HG03442 (cell line): Measurements from ENCODE around the gene SSRP1.

Experiments
- ATAC-seq: cut with Tn5 transposase; IDR thresholded peaks from one replicate; pipeline ENCODE4 v1.9.1; 2021; ENCODE audit warnings: mild to moderate bottlenecking, moderate library complexity; ENCODE audit not compliant: unreplicated experiment

Gene SSRP1

GRCh38 chr11:57320067-57320718, 15.5 kb downstream of the SSRP1 start:
- no peak for ATAC-seq

DNA sequence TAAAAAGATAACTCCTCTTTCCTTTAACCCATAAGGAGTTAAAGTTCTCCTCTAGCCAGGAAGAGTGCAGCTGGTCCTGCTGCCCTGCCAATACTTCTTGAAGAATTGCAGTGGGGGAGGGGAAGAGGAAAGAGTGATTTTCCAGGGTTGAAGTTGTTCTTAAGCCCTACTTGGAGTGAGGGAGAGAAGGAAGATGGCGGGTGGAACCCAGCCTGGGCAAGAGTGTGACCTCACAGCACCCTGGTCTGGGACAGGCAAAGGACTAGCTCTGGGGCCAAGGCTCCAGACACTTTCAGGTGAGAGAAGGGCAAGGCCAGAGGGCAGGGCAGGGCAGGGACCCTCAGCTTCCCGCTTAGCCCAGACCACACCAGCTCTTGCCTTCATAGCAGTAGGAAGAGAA, 17.5 kb downstream of the SSRP1 start:
- no peak for ATAC-seq

DNA sequence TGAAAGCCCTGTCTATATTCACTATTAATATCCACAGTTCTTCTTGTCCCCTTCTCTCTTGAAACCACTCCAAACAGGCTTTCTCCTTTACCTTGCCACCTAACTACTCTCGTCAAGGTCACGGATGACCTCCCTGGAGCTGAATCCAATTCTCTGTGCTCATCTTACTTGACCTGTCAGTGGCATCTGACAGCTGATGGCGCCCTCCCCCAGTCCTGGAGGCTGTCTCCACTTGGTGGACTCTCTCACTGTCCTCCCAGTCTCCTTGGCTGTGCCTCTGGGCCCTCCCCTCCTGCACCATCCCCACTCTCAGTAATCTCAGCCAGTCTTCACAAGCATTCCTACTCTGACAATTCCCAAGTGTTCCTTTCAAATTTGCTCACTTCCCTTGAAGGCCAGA, 19.7 kb downstream of the SSRP1 start:
- ATAC-seq = no peak

- ATAC-seq = no peak
These were observed 20.2 kb downstream of the SSRP1 start for GRCh38 chr11:57315491-57315890.

DNA sequence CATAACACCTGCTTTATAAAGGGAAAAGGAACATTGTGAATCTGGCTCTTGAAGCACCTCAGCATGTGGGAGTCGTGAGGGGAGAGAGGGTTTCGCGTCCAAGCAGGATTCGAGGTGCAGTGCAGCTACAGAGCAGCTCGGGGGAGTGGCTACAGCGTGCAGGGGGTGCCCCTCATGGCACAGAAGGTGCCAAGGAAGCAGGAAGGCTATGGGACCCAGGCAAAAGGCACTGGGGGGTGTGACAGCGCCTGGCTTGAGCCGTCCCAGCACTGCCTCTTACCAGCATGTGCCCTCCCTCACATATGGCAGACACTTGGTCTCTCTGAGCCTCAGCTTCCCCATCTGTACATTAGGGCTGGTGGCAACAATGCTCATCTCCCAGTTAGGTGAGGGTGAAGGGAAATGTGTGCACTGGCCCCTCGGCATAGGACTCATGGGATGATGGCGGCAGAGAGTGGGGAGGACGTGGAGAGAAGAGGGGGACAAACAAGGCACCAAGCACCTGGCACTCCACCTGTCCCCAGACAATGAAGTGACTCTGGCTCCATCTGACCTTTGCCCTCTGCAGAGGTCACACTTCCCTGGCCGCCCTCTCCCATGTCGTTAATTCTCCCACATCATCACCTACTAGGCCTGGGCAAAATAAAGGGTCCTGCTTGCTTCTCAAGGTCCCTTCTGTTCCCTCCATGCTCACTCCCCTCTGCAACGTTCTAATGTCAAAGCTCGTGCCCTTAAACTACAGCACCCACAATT, 21.3 kb downstream of the SSRP1 start:
- no peak for ATAC-seq

GRCh38 chr11:57313788-57314135, 21.9 kb downstream of the SSRP1 start:
- ATAC-seq = no peak

GRCh38 chr11:57313071-57313787, 22.5 kb downstream of the SSRP1 start:
- ATAC-seq = no peak

DNA sequence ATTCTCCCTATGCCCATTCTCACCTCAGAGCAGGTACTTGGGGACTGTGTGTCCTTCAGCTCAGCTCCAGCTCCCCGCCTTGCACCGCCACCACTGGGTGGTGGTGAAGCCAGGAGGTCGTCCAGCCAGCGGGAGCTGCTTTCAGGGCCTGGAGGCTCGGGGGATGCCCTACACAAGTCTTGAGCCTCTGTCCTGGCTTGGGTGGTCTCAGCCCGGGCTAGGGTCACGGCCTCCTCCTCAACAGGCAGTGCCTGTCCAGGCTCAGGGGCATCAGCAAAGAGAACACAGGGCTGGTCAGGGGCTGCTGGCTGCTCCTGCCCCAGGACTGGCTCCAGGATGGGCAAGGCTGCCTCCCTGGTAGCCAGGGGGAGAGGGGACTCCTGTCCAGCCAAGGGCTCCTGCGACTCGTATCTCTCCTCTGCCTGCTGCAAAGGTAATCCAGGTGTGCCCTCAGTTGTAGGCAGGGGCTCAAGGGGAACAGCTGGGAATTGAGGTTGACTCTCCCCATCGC, 23.1 kb downstream of the SSRP1 start:
- ATAC-seq = no peak

GRCh38 chr11:57311109-57311936, 24.4 kb downstream of the SSRP1 start:
- peak; percentile 96 for ATAC-seq

GRCh38 chr11:57310630-57311086, 25.0 kb downstream of the SSRP1 start:
- ATAC-seq = no peak

- no peak for ATAC-seq
These were observed 25.6 kb downstream of the SSRP1 start for GRCh38 chr11:57310091-57310490.

DNA sequence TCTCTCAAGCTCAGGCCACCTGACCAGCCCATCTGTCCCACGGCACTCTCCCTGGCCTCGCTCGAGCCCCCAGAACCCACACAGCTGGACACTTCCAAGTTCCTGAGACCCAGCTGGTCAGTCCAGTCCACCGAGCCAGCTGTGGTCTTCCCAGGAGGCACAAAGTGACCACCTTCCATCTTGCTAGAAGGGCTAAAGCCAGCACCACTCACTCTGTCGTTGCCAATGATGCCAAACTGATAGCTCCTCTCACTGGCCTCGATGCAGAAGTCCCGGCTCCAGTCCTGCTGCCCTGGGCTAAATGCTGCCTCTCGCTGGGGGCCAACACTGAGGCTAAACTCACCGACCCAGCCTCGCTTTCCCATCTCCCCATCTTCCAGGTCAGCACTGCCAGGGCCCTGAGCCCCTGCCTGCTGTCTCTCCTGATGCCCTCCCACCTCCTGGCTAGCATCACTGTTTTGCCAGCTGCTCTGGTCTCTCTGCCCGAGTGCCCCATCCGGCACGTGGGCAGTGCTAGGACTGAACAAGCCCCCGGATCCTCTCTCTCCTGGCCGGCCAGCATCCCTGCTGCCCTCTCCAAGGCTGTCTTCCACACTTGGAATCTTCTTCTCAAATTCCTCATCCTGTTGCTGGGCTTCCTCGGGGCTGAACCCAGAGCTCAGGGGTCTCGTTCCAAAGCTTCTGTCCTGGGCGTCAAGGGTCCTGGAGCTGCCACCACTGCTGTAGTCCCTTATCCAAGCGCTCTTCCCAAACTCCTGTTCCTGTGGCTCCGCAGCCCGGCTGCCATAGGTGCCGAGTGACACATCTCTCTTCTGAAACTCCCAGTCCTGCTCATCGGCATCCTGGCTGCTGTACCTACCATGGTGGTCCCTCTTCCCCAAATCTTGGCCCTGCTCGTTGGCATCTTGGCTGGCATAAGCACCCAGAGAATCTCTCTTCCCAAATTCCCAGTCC, 26.3 kb downstream of the SSRP1 start:
- no peak for ATAC-seq

DNA sequence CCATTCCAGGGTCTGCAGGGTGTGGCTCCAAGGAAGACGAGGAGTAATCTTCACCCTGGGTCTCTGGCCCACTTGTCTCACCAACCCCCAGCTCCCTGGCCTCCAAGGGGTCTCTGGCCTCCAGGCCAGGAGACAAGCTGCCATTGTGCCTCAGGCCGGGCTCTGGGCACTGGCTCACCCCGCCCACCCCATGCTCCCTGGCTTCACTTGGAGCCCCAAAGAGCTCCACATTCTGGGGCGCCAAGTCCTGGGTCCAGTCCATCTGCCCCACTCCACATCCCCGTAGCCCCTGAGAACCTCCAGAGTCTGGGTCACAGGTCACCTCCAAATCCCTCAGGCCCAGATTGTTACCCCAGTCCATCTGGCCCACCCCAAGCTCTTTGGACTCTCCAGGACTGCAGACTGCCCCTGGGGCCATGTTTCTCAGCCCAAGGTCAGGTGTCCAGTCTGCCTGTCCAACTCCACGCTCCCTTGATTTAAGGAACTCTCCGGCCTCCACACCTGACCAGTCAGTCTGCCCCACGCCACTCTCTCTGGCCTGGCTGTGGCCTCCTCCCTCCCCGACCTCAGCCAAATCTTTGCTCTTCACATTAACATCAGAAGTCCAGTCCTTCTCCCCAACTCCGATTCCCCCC, 27.1 kb downstream of the SSRP1 start:
- no peak for ATAC-seq

- ATAC-seq = no peak
These were observed 27.9 kb downstream of the SSRP1 start for GRCh38 chr11:57307666-57308270.

- no peak for ATAC-seq
These were observed 28.6 kb downstream of the SSRP1 start for GRCh38 chr11:57306940-57307565.

- ATAC-seq = no peak
These were observed 29.4 kb downstream of the SSRP1 start for GRCh38 chr11:57306161-57306876.

GRCh38 chr11:57305523-57305922, 30.2 kb downstream of the SSRP1 start:
- ATAC-seq = no peak
